Measurements from ENCODE around the gene DNAI1. TPM values are rescaled to one million over a fixed set of nuclear protein-coding genes. Genes with fewer than 3 reads are reported as not detected.

Gene DNAI1
- total RNA-seq, 1 donor from 2014 or later: not detected

- intact Hi-C loops (cut with micrococcal nuclease): no loop called here
- ChIA-PET POLR2A (no interaction called here), CTCF (interaction anchor here (1.5 kb wide), 1 partner anchor 10 kb away, joined by 4 read pairs; no protein-coding TSS in a partner anchor)
- Mint-ChIP-seq H3K4me1 (no peaks in the 10 kb centered on the region), H3K4me3 (no peak overlapping the region), H3K27me3 (peaks cover 3% of the 10 kb centered on the region), H3K36me3 (ENCODE audit: low read depth) (no peaks in the 10 kb centered on the region), H3K9me3 (no peaks in the 10 kb centered on the region), H3K27ac (no peak overlapping the region)
- DNase-seq (no peak), ATAC-seq (ENCODE audit: low read depth) (no peak)
- TF ChIP-seq, protein P1, sequence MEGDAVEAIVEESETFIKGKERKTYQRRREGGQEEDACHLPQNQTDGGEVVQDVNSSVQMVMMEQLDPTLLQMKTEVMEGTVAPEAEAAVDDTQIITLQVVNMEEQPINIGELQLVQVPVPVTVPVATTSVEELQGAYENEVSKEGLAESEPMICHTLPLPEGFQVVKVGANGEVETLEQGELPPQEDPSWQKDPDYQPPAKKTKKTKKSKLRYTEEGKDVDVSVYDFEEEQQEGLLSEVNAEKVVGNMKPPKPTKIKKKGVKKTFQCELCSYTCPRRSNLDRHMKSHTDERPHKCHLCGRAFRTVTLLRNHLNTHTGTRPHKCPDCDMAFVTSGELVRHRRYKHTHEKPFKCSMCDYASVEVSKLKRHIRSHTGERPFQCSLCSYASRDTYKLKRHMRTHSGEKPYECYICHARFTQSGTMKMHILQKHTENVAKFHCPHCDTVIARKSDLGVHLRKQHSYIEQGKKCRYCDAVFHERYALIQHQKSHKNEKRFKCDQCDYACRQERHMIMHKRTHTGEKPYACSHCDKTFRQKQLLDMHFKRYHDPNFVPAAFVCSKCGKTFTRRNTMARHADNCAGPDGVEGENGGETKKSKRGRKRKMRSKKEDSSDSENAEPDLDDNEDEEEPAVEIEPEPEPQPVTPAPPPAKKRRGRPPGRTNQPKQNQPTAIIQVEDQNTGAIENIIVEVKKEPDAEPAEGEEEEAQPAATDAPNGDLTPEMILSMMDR (IDR thresholded peaks at IDR 0.05): no peak
These were observed 49.4 kb downstream of the DNAI1 start for GRCh38 chr9:34507966-34508365.

DNA sequence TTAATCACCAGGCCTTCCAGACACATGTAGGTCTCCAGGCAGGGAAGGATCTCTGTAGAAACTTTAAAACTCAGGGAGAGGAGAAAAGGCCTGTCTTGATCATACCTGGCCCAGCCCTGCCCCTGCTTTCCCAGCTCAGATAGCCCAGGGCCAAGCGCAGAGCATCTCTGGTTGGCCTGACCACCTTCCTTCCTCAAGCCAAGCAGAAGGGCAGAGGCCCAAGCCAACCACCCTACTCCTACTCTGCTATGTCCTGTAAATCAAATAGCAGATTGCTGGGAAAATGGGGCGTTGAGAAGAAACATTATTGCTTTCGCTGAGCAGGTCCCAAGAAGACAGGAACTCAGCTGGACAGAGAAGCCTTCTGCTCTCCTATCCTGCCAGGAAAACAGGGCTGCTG is 49.9 kb downstream of the DNAI1 start:
- ChIA-PET CTCF (interaction anchor here (1.5 kb wide), 1 partner anchor 10 kb away, joined by 4 read pairs; no protein-coding TSS in a partner anchor), POLR2A (no interaction called here)
- H3K27me3 Mint-ChIP-seq: peaks cover 3% of the 10 kb centered on the region
- DNase-seq (no peak), ATAC-seq (ENCODE audit: low read depth) (no peak)
- H3K27ac Mint-ChIP-seq: no peak overlapping the region
- no peak overlapping the region for H3K4me3 Mint-ChIP-seq
- no peaks in the 10 kb centered on the region for H3K9me3 Mint-ChIP-seq
- no peaks in the 10 kb centered on the region for H3K36me3 Mint-ChIP-seq (ENCODE audit: low read depth)
- intact Hi-C loops (cut with micrococcal nuclease): no loop called here
- H3K4me1 Mint-ChIP-seq: no peaks in the 10 kb centered on the region
- TF ChIP-seq, protein P1 (IDR thresholded peaks at IDR 0.05): no peak

DNA sequence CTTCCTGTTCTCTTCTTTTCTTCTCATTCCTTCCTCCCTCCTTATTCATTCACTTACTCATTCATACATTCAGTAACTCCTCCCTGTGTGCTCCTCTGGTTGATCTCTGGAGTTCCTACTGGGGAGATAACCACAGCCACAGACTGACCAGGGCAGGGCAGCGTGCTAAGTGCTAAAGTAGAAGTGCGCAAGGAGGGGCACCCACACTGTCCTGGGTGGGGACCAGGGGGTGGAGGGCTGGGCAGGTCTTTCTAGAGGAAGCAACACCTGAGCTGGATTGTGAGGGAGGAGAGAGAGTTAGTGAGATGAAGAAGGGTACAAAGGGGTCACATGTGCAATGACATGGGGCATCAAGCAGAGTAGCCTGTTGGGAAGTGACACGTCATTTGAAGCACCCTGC is 50.3 kb downstream of the DNAI1 start:
- Mint-ChIP-seq H3K27me3 (peaks cover 3% of the 10 kb centered on the region), H3K9me3 (no peaks in the 10 kb centered on the region), H3K4me1 (no peaks in the 10 kb centered on the region), H3K27ac (no peak overlapping the region), H3K36me3 (ENCODE audit: low read depth) (no peaks in the 10 kb centered on the region), H3K4me3 (no peak overlapping the region)
- ChIA-PET POLR2A (no interaction called here), CTCF (interaction anchor here (1.5 kb wide), 1 partner anchor 11 kb away, joined by 4 read pairs; no protein-coding TSS in a partner anchor)
- DNase-seq (no peak), ATAC-seq (ENCODE audit: low read depth) (no peak)
- intact Hi-C loops (cut with micrococcal nuclease): no loop called here
- TF ChIP-seq, protein P1 (IDR thresholded peaks at IDR 0.05): no peak

DNA sequence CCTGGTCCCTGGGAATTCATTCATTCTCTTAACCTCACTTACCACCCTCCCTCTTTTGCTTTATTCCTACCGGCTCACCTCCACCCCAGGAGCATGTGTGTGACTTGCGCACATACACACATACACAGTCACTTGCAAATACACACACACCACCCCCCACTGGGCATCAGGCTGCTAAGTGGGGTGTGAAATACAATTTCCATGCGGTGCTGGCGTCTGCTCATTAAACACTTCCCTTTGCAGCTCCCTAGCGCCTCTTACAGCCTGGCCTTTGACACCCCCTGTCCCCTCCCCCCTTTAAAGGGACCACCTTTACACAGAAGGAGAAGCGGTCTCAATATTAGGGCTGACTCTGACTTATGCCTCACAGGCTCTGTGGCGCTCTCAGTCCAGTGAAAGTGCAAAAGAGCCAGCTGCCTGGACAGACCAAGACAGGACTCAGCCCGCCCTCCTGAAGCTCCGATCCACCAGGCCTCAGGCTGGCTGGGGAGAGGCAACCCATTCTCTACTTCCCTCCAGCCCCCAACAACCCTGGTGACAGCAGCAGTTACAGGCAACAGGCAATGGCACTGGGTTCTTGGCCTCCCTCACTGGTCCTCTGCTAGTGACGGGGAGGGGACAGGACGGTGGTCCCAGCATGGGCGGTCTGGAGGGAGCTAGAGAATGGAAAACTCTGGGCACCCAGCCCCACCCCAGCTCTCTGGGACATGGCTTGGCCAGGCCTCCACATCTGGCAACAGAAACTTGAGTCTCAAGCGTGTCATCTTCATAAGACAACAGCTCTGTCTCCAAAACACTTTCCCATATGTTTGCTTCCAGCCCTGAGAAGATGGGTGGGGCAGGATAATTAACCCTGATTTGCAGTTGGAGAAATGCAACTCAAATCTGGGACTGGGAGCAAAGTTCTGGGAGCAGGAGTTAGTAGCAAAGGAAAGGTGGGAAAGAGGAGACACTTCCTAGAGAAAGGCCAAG is 52.2 kb downstream of the DNAI1 start:
- no peak overlapping the region for H3K27ac Mint-ChIP-seq
- H3K4me1 Mint-ChIP-seq: no peaks in the 10 kb centered on the region
- H3K36me3 Mint-ChIP-seq (ENCODE audit: low read depth): no peaks in the 10 kb centered on the region
- ATAC-seq (ENCODE audit: low read depth) (no peak), DNase-seq (no peak)
- intact Hi-C loops (cut with micrococcal nuclease): no loop called here
- peaks cover 3% of the 10 kb centered on the region for H3K27me3 Mint-ChIP-seq
- TF ChIP-seq, protein P1 (IDR thresholded peaks at IDR 0.05): no peak
- H3K4me3 Mint-ChIP-seq: no peak overlapping the region
- POLR2A ChIA-PET: interaction anchor here (0.5 kb wide), 1 partner anchor 165 kb away, joined by 4 read pairs; no protein-coding TSS in a partner anchor
- H3K9me3 Mint-ChIP-seq: no peaks in the 10 kb centered on the region
- CTCF ChIA-PET: no interaction called here

Measured in activated B cell treated with CpG ODN at 0.5 μM for 24 hours (primary cell).